SK-N-SH (cell line): ENCODE data around the gene SFT2D1.

Experiments used
- EP300 ChIP-seq, 2 experiments: IDR thresholded peaks; 2 replicates each; pipeline versions ENCODE4 v1.4.0 to v1.6.1; 2012; ENCODE audit warnings: borderline replicate concordance in 1 of 2, low read depth in 1 of 2, low read length in 1 of 2
- JUND ChIP-seq: IDR thresholded peaks from 2 replicates; pipeline ENCODE4 v1.4.0; 2012
- POLR2AphosphoS5 ChIP-seq: IDR thresholded peaks from 2 replicates; pipeline ENCODE4 v1.6.1; 2012; ENCODE audit warnings: low read depth, low read length
- SMC3 ChIP-seq: IDR thresholded peaks from 2 replicates; pipeline ENCODE4 v1.6.1; 2012; ENCODE audit warnings: low read depth, low read length, improper control_type of control experiment
- TF ChIP-seq, protein P1 (sequence below): fragments of 200-600 bp; sonication (generic); IDR thresholded peaks from 2 replicates; pipeline ENCODE4 v1.6.1; 2017; ENCODE audit warnings: antibody characterized with exemption, mild to moderate bottlenecking, moderate library complexity
- TF ChIP-seq, protein P2 (sequence below): IDR thresholded peaks from 2 replicates; pipeline ENCODE4 v1.4.0; 2012; ENCODE audit warnings: low read depth, borderline replicate concordance
- TF ChIP-seq, protein P3 (sequence below): IDR thresholded peaks from 2 replicates; pipeline ENCODE4 v1.6.1; 2012; ENCODE audit warnings: mild to moderate bottlenecking, low read depth, low read length, moderate library complexity

DNA sequence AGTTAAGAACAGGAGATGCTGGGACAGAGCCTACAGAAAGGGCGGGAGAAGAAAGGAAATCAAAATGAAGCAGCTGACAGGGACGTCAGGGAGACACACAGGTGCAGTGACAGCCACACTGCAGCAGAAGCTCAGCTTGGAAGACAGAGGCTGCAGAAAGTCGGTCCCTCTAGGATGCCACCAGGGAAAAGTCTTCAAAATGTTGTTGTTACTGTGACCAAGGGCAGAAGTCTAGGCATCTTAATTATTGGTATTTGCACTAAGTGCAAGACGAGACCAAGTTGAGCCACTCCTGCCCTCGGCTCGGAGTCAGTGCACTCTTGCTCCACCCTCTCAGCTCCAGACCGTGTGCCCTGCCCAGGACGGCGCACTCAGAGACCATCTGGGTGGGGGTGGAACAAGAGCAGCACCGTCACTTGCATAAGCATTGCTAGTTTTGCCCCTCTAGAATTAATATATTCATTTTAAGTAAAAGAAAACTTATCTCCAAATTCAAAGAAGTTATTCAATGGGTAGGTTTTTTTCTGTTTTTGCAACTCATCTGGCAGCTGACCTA lies 36.7 kb downstream of the SFT2D1 start:
- no peak for TF ChIP-seq SMC3
- TF ChIP-seq, protein P1, sequence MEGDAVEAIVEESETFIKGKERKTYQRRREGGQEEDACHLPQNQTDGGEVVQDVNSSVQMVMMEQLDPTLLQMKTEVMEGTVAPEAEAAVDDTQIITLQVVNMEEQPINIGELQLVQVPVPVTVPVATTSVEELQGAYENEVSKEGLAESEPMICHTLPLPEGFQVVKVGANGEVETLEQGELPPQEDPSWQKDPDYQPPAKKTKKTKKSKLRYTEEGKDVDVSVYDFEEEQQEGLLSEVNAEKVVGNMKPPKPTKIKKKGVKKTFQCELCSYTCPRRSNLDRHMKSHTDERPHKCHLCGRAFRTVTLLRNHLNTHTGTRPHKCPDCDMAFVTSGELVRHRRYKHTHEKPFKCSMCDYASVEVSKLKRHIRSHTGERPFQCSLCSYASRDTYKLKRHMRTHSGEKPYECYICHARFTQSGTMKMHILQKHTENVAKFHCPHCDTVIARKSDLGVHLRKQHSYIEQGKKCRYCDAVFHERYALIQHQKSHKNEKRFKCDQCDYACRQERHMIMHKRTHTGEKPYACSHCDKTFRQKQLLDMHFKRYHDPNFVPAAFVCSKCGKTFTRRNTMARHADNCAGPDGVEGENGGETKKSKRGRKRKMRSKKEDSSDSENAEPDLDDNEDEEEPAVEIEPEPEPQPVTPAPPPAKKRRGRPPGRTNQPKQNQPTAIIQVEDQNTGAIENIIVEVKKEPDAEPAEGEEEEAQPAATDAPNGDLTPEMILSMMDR, result no peak
- TF ChIP-seq, protein P2, sequence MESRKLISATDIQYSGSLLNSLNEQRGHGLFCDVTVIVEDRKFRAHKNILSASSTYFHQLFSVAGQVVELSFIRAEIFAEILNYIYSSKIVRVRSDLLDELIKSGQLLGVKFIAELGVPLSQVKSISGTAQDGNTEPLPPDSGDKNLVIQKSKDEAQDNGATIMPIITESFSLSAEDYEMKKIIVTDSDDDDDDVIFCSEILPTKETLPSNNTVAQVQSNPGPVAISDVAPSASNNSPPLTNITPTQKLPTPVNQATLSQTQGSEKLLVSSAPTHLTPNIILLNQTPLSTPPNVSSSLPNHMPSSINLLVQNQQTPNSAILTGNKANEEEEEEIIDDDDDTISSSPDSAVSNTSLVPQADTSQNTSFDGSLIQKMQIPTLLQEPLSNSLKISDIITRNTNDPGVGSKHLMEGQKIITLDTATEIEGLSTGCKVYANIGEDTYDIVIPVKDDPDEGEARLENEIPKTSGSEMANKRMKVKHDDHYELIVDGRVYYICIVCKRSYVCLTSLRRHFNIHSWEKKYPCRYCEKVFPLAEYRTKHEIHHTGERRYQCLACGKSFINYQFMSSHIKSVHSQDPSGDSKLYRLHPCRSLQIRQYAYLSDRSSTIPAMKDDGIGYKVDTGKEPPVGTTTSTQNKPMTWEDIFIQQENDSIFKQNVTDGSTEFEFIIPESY, result no peak
- no peak for TF ChIP-seq POLR2AphosphoS5
- TF ChIP-seq JUND, result no peak
- TF ChIP-seq EP300 (IDR thresholded peaks at IDR 0.05; ENCODE audit: borderline replicate concordance in 1 of 2, low read depth in 1 of 2, low read length in 1 of 2), result no peak
- TF ChIP-seq, protein P3, sequence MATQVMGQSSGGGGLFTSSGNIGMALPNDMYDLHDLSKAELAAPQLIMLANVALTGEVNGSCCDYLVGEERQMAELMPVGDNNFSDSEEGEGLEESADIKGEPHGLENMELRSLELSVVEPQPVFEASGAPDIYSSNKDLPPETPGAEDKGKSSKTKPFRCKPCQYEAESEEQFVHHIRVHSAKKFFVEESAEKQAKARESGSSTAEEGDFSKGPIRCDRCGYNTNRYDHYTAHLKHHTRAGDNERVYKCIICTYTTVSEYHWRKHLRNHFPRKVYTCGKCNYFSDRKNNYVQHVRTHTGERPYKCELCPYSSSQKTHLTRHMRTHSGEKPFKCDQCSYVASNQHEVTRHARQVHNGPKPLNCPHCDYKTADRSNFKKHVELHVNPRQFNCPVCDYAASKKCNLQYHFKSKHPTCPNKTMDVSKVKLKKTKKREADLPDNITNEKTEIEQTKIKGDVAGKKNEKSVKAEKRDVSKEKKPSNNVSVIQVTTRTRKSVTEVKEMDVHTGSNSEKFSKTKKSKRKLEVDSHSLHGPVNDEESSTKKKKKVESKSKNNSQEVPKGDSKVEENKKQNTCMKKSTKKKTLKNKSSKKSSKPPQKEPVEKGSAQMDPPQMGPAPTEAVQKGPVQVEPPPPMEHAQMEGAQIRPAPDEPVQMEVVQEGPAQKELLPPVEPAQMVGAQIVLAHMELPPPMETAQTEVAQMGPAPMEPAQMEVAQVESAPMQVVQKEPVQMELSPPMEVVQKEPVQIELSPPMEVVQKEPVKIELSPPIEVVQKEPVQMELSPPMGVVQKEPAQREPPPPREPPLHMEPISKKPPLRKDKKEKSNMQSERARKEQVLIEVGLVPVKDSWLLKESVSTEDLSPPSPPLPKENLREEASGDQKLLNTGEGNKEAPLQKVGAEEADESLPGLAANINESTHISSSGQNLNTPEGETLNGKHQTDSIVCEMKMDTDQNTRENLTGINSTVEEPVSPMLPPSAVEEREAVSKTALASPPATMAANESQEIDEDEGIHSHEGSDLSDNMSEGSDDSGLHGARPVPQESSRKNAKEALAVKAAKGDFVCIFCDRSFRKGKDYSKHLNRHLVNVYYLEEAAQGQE, result no peak
